Measurements from ENCODE around the gene TMEM72.

GRCh38 chr10:44897049-44897448 is 14.1 kb upstream of the TMEM72 start:
- TF ChIP-seq CTCF (IDR thresholded peaks at IDR 0.05 in 2 of 3, conservative IDR thresholded peaks at IDR 0.05 in 1 of 3; ENCODE audit: borderline replicate concordance in 1 of 3, insufficient read depth in 1 of 3, low read depth in 2 of 3, low read length in 2 of 3) (no peak), EZH2phosphoT487 (IDR thresholded peaks at IDR 0.05; ENCODE audit: borderline replicate concordance) (no peak), REST (IDR thresholded peaks at IDR 0.05; ENCODE audit: low read depth) (no peak), POLR2A (IDR thresholded peaks at IDR 0.05; ENCODE audit: borderline replicate concordance, extremely low read depth, insufficient read depth, insufficient read length) (no peak), ZBTB33 (IDR thresholded peaks at IDR 0.05; ENCODE audit: extremely low read depth, insufficient replicate concordance, low read length) (no peak), SRF (IDR thresholded peaks at IDR 0.05; ENCODE audit: low read depth) (no peak)

All from HCT116 (cell line).